ENCODE data around the gene MKRN2.
A peak's percentile ranks its signal among the peaks of the same experiment; 100 is the strongest.

Gene MKRN2, protein sequence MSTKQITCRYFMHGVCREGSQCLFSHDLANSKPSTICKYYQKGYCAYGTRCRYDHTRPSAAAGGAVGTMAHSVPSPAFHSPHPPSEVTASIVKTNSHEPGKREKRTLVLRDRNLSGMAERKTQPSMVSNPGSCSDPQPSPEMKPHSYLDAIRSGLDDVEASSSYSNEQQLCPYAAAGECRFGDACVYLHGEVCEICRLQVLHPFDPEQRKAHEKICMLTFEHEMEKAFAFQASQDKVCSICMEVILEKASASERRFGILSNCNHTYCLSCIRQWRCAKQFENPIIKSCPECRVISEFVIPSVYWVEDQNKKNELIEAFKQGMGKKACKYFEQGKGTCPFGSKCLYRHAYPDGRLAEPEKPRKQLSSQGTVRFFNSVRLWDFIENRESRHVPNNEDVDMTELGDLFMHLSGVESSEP

DNA sequence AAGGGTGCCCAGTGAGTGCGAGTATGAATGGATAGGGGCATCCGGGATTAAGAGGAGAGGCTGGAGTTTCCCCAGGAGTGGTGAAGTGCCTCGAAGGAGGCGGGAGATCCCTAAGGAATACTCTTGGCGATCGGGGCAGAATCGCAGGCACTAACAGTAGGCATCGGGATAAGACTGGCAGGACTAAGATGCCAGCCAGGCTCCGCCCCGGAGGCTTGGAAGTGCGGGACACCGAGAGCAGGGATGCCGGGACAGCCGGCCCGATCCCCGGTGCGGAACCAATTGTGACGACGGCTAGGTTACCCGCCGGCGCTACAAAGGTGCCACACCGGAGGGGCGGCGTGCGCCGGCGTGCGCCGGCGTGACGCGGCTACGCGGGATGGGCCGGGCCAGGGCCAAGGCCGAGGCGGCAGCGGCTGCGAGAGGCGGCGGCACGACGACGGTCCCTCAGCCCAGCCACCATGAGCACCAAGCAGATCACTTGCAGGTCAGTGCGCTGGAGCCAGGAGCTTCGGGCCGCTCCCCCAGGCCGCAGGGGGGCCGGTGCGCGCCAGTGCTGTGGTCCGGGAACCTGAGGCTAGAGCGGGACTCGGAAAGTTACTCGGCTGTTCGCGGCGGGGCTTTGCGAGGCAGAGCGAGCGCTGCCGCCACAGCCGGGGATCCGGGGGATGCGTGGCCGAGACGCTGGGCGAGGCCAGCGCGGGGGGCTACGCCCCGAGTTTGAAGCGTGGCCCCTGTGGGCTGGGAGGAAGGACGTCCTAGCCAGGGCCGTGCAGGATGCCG lies at the start of gene MKRN2:
TSS of gene MKRN2 (plus strand) at position 398 of the 783 bp plus-strand sequence. CDS start at position 462, 64 bp downstream.
- Histone ChIP-seq H3K9ac (ENCODE audit: low read depth, low read length) (peak within 1 kb of the TSS; percentile 93), H3K36me3 (ENCODE audit: insufficient read depth, low read depth, low read length) (no peaks in the 10 kb centered on the region), H3K27ac (ENCODE audit: low read length) (peak within 1 kb of the TSS; percentile 62), H3K9me3 (ENCODE audit: insufficient read depth, low read depth, low read length) (no peaks in the 10 kb centered on the region), H3K4me1 (ENCODE audit: insufficient read depth, low read length) (peaks cover 16% of the 10 kb centered on the region), H3K27me3 (ENCODE audit: insufficient read depth, low read length) (peaks cover 3% of the 10 kb centered on the region; the same call in 1 of the 2 replicates), H3K4me3 (ENCODE audit: low read length) (peak within 1 kb of the TSS; percentile 98)

DNA sequence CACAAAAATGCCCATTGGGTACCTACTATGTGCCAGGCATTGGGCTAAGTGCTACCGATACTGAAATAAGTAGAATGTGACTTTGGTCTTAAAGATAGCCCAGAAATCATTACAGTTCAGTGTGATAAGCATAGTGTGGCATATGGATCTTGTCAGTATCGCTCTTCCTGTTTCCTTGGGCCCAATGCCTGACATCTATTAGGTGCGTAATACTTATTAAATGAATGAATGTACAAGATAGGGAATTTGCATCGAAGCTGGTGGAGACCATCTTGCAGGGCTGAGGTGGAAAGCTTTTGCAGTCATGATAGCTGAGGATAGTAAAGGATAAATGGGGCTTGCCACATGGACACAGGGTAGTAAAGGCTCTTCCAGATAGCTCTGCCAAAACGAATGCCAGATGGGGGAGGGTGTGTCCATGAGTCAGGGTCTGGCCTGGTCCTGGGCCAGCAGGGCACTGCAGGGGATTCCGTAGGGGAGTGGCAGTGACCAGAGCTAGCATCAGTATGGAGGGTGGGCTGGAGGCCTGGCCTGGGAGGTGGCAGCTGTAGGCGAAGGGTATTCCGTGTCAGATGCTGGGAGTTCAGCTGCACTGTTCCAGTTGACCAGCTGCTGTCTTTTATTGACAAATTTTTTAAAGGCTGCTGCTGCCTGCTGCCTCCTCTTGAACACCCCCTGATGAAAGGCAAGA lies 49.2 kb upstream of the MKRN2 start:
- Histone ChIP-seq H3K4me3 (ENCODE audit: low read length) (no peak overlapping the region), H3K36me3 (ENCODE audit: insufficient read depth, low read depth, low read length) (peaks cover 77% of the 10 kb centered on the region), H3K9ac (ENCODE audit: low read depth, low read length) (no peak overlapping the region; the same call in 1 of the 2 replicates), H3K9me3 (ENCODE audit: insufficient read depth, low read depth, low read length) (no peaks in the 10 kb centered on the region), H3K4me1 (ENCODE audit: insufficient read depth, low read length) (no peaks in the 10 kb centered on the region), H3K27me3 (ENCODE audit: insufficient read depth, low read length) (no peaks in the 10 kb centered on the region), H3K27ac (ENCODE audit: low read length) (no peak overlapping the region)

DNA sequence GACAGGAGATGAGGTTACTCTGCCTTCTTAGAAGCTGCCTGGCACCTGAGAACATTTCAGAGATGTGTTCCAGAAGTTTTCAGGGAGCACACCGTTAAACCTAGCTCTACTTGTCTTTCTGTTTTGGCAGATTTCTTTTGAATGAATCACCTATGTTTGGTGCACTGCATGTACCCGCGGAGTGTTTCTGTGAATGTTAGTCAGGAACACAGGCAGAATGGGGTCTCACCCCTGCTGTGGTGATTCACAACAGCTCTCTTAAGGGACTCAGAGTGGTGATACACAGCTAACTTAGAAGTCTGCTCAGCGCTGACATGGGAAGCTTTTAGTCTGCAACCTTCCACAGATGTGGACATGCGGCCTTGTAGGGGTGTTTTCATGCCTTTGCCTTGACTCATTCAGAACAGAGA lies 48.6 kb upstream of the MKRN2 start:
- H3K27ac ChIP-seq (ENCODE audit: low read length) = no peak overlapping the region
- H3K9ac ChIP-seq (ENCODE audit: low read depth, low read length) = no peak overlapping the region; the same call in 1 of the 2 replicates
- peaks cover 73% of the 10 kb centered on the region for H3K36me3 ChIP-seq (ENCODE audit: insufficient read depth, low read depth, low read length)
- no peaks in the 10 kb centered on the region for H3K9me3 ChIP-seq (ENCODE audit: insufficient read depth, low read depth, low read length)
- no peaks in the 10 kb centered on the region for H3K4me1 ChIP-seq (ENCODE audit: insufficient read depth, low read length)
- H3K27me3 ChIP-seq (ENCODE audit: insufficient read depth, low read length) = no peaks in the 10 kb centered on the region
- no peak overlapping the region for H3K4me3 ChIP-seq (ENCODE audit: low read length)

DNA sequence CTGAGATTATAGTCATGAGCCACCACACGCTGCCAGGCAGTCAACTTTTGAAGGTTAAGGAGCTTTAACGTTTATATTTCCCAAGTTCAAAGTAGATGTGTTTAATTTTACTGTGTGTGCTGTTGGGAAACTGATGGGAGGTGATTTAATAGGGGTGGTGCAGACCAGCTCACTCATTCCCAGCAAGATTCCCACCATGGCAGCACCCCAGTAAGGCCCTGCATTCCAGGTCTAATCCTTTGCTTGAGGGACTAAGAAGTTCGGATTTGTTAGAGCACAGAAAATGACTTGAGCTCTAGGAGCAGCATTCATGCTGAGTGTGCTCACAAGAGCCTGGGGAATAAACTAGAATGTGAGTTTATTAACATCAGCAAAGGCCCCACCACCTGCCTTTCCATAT lies 47.4 kb upstream of the MKRN2 start:
- Histone ChIP-seq H3K36me3 (ENCODE audit: insufficient read depth, low read depth, low read length) (peaks cover 71% of the 10 kb centered on the region), H3K27ac (ENCODE audit: low read length) (no peak overlapping the region), H3K4me3 (ENCODE audit: low read length) (no peak overlapping the region)

DNA sequence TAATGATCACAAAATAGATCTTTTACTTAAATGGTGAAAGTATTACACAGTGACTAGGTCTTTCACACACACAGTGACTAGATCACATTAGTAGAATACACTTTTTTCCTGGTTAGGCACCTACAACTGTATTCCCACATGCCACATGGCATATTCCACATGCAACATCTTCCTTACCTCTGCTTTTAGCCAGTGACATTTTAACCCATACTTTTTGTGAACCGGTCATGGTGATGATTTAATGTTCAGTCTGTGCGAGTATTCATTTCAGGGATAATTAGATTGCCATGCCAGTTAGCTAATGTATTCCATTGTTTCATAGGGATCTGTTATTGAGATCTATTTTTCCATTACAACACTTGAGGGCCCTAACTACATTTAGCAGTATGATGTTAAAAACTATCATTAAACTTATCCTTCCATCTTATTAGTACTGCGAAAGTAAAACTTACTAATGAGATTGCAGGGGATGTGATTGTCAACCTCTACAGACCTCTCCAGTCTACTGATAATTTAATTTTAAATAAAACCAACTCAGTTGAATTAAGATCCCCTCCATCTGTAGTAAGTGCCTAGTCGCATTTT lies 44.3 kb upstream of the MKRN2 start:
- Histone ChIP-seq H3K4me1 (ENCODE audit: insufficient read depth, low read length) (no peaks in the 10 kb centered on the region), H3K27ac (ENCODE audit: low read length) (no peak overlapping the region), H3K9me3 (ENCODE audit: insufficient read depth, low read depth, low read length) (no peaks in the 10 kb centered on the region), H3K4me3 (ENCODE audit: low read length) (no peak overlapping the region), H3K36me3 (ENCODE audit: insufficient read depth, low read depth, low read length) (peaks cover 48% of the 10 kb centered on the region; the same call in 1 of the 2 replicates), H3K27me3 (ENCODE audit: insufficient read depth, low read length) (no peaks in the 10 kb centered on the region), H3K9ac (ENCODE audit: low read depth, low read length) (no peak overlapping the region)

More for the DNA sequence above, 47.4 kb upstream of the MKRN2 start:
- H3K9ac ChIP-seq (ENCODE audit: low read depth, low read length) = no peak overlapping the region
- no peaks in the 10 kb centered on the region for H3K9me3 ChIP-seq (ENCODE audit: insufficient read depth, low read depth, low read length)
- H3K27me3 ChIP-seq (ENCODE audit: insufficient read depth, low read length) = no peaks in the 10 kb centered on the region
- H3K4me1 ChIP-seq (ENCODE audit: insufficient read depth, low read length) = no peaks in the 10 kb centered on the region

DNA sequence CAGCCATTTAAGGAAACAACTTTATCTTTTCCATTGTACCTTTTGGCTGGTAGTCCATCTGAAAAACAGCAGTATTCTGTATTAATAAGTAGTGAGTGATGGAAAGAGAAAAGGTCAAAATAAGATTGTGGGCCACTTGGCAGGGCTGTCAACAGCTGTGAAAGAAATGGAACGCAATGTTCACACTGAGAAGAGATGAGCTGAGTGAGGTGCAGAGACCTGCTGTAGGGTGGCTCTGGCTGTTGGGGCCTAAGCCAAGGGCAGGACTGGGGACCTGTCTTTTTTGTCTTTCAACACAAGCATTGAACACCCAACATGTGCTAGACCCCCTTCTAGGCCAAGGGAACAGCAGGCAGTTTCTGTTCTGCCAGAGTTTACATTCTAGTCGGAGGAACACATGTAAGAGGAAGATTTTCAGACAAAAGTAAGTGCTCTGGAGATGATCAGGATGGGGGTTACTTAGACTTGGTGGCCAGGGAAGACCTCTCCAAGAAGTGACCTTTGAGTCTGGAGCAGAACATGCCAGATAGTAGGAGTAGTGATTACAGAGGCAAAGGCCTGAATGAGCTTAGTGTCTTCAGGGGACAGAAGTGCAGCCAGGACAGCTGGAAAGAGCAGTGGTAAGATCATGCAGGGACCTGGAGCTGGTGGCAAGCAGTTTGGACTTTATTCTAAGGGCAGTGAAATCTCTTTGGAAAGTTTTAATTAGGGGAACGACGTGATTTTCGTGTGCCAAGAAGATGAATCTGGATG lies 43.0 kb upstream of the MKRN2 start:
- no peak overlapping the region for H3K27ac ChIP-seq (ENCODE audit: low read length)
- H3K9ac ChIP-seq (ENCODE audit: low read depth, low read length) = no peak overlapping the region
- no peaks in the 10 kb centered on the region for H3K27me3 ChIP-seq (ENCODE audit: insufficient read depth, low read length)
- no peaks in the 10 kb centered on the region for H3K9me3 ChIP-seq (ENCODE audit: insufficient read depth, low read depth, low read length)
- H3K4me3 ChIP-seq (ENCODE audit: low read length) = no peak overlapping the region
- H3K36me3 ChIP-seq (ENCODE audit: insufficient read depth, low read depth, low read length) = peaks cover 39% of the 10 kb centered on the region; the same call in 1 of the 2 replicates
- no peaks in the 10 kb centered on the region for H3K4me1 ChIP-seq (ENCODE audit: insufficient read depth, low read length)

DNA sequence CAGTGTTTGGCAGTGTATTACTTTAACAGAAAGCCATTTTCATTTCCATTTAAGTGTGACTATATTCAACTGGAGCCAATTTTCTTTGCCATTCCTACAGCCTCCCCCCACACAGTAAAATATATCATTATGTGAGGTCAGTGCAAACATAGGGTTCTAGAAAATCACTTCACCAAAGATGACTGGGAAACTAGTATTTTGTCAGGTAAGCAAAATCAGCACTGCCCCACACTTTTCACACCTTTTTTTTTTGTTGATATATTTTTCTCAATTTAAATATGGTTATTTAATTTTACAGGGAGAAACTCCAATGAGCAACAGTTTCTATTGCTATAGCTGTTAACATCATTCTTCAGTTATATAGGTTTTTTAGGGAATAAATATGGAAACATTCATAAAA lies 41.3 kb upstream of the MKRN2 start:
- no peak overlapping the region for H3K27ac ChIP-seq (ENCODE audit: low read length)
- no peak overlapping the region for H3K4me3 ChIP-seq (ENCODE audit: low read length)
- H3K36me3 ChIP-seq (ENCODE audit: insufficient read depth, low read depth, low read length) = peaks cover 28% of the 10 kb centered on the region; the same call in 1 of the 2 replicates
- no peaks in the 10 kb centered on the region for H3K4me1 ChIP-seq (ENCODE audit: insufficient read depth, low read length)
- H3K9ac ChIP-seq (ENCODE audit: low read depth, low read length) = no peak overlapping the region
- no peaks in the 10 kb centered on the region for H3K27me3 ChIP-seq (ENCODE audit: insufficient read depth, low read length)
- H3K9me3 ChIP-seq (ENCODE audit: insufficient read depth, low read depth, low read length) = no peaks in the 10 kb centered on the region

DNA sequence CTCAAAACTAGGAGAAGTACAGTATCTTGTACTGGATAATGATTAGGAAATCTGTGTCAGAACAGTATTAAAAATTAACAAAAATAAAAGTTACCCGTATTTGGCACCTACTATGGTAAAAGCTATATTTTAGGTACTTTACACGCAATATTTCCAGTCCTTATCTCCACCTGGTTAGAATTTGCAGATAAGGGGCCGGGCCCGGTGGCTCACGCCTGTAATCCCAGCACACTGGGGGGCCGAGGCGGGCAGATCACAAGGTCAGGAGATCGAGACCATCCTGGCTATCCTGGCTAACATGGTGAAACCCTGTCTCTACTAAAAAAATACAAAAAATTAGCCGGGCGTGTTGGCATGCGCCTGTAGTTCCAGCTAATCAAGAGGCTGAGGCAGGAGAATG lies 40.0 kb upstream of the MKRN2 start:
- no peak overlapping the region for H3K27ac ChIP-seq (ENCODE audit: low read length)
- H3K9me3 ChIP-seq (ENCODE audit: insufficient read depth, low read depth, low read length) = no peaks in the 10 kb centered on the region
- H3K27me3 ChIP-seq (ENCODE audit: insufficient read depth, low read length) = no peaks in the 10 kb centered on the region
- H3K4me1 ChIP-seq (ENCODE audit: insufficient read depth, low read length) = no peaks in the 10 kb centered on the region
- no peak overlapping the region for H3K4me3 ChIP-seq (ENCODE audit: low read length)
- peaks cover 32% of the 10 kb centered on the region for H3K36me3 ChIP-seq (ENCODE audit: insufficient read depth, low read depth, low read length)
- no peak overlapping the region for H3K9ac ChIP-seq (ENCODE audit: low read depth, low read length)

DNA sequence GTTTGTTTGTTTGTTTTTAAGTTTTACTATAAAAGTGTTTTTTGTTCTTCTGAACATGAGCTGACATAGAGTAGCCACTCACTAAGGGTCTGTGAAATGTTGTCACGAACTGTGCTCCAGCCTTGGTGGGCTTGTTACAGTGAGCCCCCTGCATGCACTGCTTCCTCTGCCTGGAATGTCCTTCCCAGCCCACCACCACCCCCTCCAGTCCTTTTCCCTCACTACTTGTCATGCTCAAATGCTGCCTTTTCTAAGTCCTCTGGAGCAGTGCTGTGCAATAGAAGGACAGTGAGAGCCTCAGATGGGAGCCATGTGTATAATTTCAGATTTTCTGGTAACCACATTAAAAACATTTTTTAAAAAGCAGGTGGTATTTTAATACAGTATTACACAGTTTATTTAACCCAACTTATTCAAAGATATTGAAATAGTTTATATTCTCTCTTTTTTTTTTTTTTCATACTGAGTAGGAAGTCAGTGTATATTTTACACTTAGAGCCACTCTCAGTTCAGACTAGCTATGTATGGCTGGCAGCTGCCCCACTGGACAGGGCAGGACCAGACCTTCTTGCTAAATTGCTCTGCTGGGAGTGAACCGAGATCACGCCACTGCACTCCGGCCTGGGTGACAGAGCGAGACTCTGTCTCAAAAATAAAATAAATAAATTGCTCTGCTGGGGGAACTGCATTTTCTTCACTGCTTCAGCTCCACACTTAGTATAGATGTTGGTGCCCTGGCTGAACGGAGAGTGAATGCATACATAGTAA lies 38.4 kb upstream of the MKRN2 start:
- Histone ChIP-seq H3K27ac (ENCODE audit: low read length) (no peak overlapping the region), H3K9me3 (ENCODE audit: insufficient read depth, low read depth, low read length) (no peaks in the 10 kb centered on the region), H3K9ac (ENCODE audit: low read depth, low read length) (no peak overlapping the region), H3K36me3 (ENCODE audit: insufficient read depth, low read depth, low read length) (peaks cover 45% of the 10 kb centered on the region), H3K4me1 (ENCODE audit: insufficient read depth, low read length) (no peaks in the 10 kb centered on the region), H3K27me3 (ENCODE audit: insufficient read depth, low read length) (no peaks in the 10 kb centered on the region), H3K4me3 (ENCODE audit: low read length) (no peak overlapping the region)

DNA sequence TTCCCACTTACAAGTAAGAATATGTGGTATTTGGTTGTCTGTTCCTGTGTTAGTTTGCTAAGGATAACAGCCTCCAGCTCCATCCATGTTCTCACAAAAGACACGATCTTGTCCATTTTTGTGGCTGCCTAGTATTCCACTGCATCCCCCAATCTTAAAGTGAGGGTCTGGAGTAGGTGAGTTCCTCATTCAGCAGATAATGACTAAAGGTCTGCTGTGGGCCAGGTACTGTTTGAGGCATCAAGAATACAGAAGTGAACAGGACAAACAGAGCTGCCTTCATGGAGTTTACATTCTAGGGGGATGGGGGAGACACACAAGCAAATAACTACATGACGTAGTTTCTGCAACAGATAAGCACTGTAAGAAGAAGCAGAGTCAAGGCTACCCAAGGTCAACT lies 35.9 kb upstream of the MKRN2 start:
- Histone ChIP-seq H3K9me3 (ENCODE audit: insufficient read depth, low read depth, low read length) (no peaks in the 10 kb centered on the region), H3K36me3 (ENCODE audit: insufficient read depth, low read depth, low read length) (peaks cover 41% of the 10 kb centered on the region), H3K9ac (ENCODE audit: low read depth, low read length) (no peak overlapping the region), H3K4me3 (ENCODE audit: low read length) (no peak overlapping the region), H3K4me1 (ENCODE audit: insufficient read depth, low read length) (no peaks in the 10 kb centered on the region), H3K27me3 (ENCODE audit: insufficient read depth, low read length) (no peaks in the 10 kb centered on the region), H3K27ac (ENCODE audit: low read length) (no peak overlapping the region)

Data from iPS-20b (cell line).